Measurements from ENCODE around the gene PDK3.

DNA sequence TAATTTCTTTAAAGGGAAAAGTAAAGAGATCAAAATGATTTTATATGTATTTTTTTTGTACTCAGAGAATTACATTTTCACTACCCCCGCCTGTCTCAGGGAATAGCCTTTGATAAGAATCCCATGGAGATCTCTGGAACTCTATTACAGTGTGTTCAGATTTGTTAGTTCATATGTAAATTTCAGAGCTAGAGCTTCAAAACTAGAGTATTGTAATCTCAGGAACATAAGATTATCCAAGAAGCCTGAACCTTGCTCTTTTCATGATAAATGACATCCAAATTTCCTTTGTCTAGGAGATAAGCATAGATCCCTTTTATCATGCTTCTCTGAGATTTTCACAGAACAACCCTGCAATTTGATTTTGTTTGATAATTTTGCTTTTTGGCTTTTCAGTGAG lies 82.9 kb downstream of the PDK3 start:
- TF ChIP-seq, protein P1, sequence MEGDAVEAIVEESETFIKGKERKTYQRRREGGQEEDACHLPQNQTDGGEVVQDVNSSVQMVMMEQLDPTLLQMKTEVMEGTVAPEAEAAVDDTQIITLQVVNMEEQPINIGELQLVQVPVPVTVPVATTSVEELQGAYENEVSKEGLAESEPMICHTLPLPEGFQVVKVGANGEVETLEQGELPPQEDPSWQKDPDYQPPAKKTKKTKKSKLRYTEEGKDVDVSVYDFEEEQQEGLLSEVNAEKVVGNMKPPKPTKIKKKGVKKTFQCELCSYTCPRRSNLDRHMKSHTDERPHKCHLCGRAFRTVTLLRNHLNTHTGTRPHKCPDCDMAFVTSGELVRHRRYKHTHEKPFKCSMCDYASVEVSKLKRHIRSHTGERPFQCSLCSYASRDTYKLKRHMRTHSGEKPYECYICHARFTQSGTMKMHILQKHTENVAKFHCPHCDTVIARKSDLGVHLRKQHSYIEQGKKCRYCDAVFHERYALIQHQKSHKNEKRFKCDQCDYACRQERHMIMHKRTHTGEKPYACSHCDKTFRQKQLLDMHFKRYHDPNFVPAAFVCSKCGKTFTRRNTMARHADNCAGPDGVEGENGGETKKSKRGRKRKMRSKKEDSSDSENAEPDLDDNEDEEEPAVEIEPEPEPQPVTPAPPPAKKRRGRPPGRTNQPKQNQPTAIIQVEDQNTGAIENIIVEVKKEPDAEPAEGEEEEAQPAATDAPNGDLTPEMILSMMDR (optimal IDR thresholded peaks at IDR 0.05 in 1 of 3, IDR thresholded peaks at IDR 0.05 in 1 of 3, conservative IDR thresholded peaks at IDR 0.05 in 1 of 3; ENCODE audit: extremely low read depth in 1 of 3, insufficient read depth in 2 of 3, low read length in 3 of 3), result no peak
- no peak for TF ChIP-seq EZH2 (IDR thresholded peaks at IDR 0.05; ENCODE audit: low read length)
